Measurements from ENCODE around the gene NAGPA.

The NAGPA gene

DNA sequence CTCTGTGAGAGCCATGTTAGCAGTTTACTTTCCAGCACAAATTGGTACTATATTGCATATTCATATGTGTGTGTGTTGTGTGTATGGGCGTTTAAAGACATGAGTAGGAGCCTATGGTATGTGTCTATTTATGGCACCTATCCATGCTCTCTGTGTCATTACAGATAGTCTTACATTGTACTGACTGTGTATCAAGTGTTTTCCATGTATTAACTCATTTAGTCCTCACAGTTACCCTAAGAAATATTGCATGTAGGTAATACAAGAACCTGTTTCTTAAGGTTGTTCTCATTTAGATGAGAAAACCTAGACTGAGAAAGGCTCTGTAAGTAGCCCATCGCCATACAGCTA is 39.5 kb upstream of the NAGPA start:
- TF ChIP-seq, protein P1, sequence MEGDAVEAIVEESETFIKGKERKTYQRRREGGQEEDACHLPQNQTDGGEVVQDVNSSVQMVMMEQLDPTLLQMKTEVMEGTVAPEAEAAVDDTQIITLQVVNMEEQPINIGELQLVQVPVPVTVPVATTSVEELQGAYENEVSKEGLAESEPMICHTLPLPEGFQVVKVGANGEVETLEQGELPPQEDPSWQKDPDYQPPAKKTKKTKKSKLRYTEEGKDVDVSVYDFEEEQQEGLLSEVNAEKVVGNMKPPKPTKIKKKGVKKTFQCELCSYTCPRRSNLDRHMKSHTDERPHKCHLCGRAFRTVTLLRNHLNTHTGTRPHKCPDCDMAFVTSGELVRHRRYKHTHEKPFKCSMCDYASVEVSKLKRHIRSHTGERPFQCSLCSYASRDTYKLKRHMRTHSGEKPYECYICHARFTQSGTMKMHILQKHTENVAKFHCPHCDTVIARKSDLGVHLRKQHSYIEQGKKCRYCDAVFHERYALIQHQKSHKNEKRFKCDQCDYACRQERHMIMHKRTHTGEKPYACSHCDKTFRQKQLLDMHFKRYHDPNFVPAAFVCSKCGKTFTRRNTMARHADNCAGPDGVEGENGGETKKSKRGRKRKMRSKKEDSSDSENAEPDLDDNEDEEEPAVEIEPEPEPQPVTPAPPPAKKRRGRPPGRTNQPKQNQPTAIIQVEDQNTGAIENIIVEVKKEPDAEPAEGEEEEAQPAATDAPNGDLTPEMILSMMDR (IDR thresholded peaks at IDR 0.05), result no peak
- Mint-ChIP-seq H3K4me1 (peaks cover 15% of the 10 kb centered on the region), H3K27me3 (ENCODE audit: low read depth, poor library complexity) (no peaks in the 10 kb centered on the region), H3K4me3 (peak overlapping the region; percentile 94), H3K27ac (no peak overlapping the region), H3K9me3 (peaks cover 3% of the 10 kb centered on the region), H3K36me3 (ENCODE audit: low read depth) (peaks cover 12% of the 10 kb centered on the region)
- no peak for DNase-seq

DNA sequence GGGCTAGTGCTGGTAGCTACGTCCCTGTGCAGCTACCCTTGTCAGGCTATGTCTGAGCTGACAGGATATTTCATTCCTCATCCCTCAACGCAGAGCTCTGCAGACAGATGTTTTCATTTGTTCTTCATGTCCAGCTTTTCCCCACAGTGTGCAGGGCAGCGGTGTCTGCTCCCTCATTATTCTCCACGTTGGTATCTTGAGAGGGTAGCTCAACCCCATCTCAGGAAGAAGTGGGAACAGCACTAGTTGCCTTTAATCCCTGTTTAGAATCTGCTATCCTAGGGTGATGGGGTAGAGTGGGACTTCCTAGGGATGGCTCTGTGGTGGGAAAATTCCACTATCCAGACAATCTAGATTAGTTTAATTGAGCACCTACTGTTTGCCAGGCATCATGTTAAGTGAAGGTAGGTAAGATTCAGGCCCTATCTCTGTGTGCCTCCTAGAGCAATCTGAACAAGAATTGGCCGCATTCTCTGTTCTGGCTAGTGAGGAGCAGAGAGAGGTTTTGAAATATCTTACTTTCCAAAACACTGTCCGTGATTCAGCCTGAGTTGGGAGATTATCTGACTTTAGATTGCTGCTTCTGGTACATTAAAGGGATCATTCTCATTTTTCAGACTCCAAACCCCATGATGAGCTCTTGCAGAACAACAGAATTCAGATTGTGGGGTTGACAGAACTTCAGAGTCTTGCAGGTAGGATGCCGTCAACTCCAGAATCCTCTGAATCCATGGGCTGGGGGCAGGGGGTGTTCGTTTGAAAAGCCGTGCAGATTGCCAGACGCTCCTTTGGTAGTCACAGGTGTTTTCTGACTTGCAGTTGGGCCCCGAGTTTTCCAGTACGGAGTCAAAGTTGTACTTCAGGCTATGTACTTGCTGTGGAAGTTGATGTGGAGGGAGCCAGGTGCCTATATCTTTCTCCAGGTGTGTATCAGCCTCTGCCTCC is 38.9 kb upstream of the NAGPA start:
- Mint-ChIP-seq H3K36me3 (ENCODE audit: low read depth) (peaks cover 12% of the 10 kb centered on the region), H3K4me3 (peak overlapping the region; percentile 94), H3K4me1 (peaks cover 15% of the 10 kb centered on the region), H3K9me3 (peaks cover 3% of the 10 kb centered on the region), H3K27ac (no peak overlapping the region), H3K27me3 (ENCODE audit: low read depth, poor library complexity) (no peaks in the 10 kb centered on the region)
- DNase-seq, result no peak
- TF ChIP-seq, protein P1 (IDR thresholded peaks at IDR 0.05), result no peak

DNA sequence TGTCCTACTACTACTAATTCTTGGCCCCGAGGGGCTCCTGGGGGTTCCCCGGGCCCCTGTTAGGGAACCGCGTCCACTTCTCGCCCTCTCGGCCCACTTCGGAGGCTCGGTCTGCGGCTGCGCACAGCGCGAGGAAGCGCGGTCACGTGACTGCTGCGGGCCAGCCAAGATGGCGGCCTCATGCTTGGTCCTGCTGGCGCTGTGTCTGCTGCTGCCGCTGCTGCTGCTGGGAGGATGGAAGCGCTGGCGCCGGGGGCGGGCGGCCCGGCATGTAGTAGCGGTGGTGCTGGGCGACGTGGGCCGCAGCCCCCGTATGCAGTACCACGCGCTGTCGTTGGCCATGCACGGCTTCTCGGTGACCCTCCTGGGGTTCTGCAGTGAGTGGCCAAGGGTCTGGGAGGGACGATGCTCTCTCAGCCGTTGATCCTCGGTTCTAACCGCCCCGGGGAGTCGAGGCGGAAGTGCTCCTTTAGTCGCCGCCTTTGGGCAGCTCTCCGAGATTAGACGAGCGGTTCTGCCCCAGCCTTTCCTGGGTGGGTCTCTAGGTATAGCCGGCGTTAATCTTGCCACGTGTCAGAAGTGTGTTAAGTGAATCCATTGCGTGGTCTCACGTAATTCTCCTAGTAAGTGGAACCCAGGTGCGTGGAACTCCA is 38.1 kb upstream of the NAGPA start, which contains the start of gene ALG1:
Gene ALG1 (plus strand): TSS at position 163 of the 653 bp plus-strand sequence. CDS start 7 bp downstream, at position 170.
- H3K36me3 Mint-ChIP-seq (ENCODE audit: low read depth), result peaks cover 12% of the 10 kb centered on the region
- peaks cover 3% of the 10 kb centered on the region for H3K9me3 Mint-ChIP-seq
- peak; percentile 90 for DNase-seq
- H3K27ac Mint-ChIP-seq, result peak within 1 kb of the TSS; percentile 89
- TF ChIP-seq, protein P1 (IDR thresholded peaks at IDR 0.05), result no peak
- H3K4me3 Mint-ChIP-seq, result peak within 1 kb of the TSS; percentile 94
- peaks cover 15% of the 10 kb centered on the region for H3K4me1 Mint-ChIP-seq
- peaks cover 5% of the 10 kb centered on the region for H3K27me3 Mint-ChIP-seq (ENCODE audit: low read depth, poor library complexity)

DNA sequence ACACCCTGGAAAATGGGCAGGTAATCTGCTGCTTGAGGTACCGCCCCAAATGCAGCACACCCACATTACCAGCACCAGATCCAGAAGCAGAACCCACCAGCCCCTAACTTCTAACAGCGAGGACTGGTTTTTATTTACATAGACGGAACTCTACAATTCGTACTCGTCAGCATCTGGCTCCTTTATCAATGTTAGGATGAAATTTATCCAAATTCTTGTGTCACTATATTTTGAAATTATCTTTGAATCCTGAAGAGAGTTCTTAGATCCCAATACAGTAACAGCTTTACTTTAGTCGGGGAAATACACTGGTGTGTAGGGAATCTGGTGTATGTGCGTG is 37.6 kb upstream of the NAGPA start:
- H3K4me3 Mint-ChIP-seq, result peak overlapping the region; percentile 94
- H3K9me3 Mint-ChIP-seq, result peaks cover 3% of the 10 kb centered on the region
- peaks cover 12% of the 10 kb centered on the region for H3K36me3 Mint-ChIP-seq (ENCODE audit: low read depth)
- peaks cover 6% of the 10 kb centered on the region for H3K27me3 Mint-ChIP-seq (ENCODE audit: low read depth, poor library complexity)
- TF ChIP-seq, protein P1 (IDR thresholded peaks at IDR 0.05), result no peak
- H3K27ac Mint-ChIP-seq, result peak overlapping the region; percentile 89
- peaks cover 15% of the 10 kb centered on the region for H3K4me1 Mint-ChIP-seq
- no peak for DNase-seq

DNA sequence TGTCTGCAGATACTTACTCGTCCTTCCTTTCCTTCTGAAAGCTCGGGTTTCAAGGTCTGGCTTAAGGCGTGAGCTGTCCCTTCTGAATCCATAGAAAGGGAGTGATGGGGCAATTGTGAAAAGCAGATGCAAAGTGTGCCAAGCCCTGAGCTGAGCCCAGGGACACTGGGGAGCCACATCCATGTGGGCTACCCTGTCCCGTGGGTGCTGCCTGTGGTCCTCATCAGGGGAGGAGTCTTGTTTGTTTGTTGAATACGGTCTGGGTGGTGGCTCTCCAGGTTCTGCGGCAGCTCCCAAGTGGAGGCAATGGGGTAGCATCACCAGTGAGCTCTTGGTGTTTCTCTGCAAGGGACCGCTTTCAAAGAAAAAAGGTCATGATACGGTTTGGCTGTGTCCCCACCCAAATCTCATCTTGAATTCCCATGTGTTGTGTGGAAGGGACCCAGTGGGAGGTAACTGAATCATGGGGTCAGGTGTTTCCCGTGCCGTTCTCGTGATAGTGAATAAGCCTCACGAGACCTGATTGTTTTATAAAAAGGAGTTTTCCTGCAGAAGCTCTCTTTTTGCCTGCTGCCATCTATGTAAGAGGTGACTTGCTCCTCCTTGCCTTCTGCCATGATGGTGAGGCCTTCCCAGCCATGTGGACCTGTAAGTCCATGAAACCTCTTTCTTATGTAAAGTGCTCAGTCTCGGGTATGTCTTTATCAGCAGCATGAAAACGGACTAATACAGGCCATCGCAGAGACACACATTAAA is 36.9 kb upstream of the NAGPA start:
- Mint-ChIP-seq H3K36me3 (ENCODE audit: low read depth) (peaks cover 12% of the 10 kb centered on the region), H3K4me3 (no peak overlapping the region), H3K27me3 (ENCODE audit: low read depth, poor library complexity) (peaks cover 6% of the 10 kb centered on the region)

More for the DNA sequence above, 36.9 kb upstream of the NAGPA start:
- TF ChIP-seq, protein P1 (IDR thresholded peaks at IDR 0.05), result no peak
- Mint-ChIP-seq H3K4me1 (peaks cover 15% of the 10 kb centered on the region), H3K9me3 (peaks cover 3% of the 10 kb centered on the region), H3K27ac (no peak overlapping the region)
- no peak for DNase-seq

Measured in nephron progenitor cell (in vitro differentiated cells).